ENCODE data around the gene FHIT.

The FHIT gene

DNA sequence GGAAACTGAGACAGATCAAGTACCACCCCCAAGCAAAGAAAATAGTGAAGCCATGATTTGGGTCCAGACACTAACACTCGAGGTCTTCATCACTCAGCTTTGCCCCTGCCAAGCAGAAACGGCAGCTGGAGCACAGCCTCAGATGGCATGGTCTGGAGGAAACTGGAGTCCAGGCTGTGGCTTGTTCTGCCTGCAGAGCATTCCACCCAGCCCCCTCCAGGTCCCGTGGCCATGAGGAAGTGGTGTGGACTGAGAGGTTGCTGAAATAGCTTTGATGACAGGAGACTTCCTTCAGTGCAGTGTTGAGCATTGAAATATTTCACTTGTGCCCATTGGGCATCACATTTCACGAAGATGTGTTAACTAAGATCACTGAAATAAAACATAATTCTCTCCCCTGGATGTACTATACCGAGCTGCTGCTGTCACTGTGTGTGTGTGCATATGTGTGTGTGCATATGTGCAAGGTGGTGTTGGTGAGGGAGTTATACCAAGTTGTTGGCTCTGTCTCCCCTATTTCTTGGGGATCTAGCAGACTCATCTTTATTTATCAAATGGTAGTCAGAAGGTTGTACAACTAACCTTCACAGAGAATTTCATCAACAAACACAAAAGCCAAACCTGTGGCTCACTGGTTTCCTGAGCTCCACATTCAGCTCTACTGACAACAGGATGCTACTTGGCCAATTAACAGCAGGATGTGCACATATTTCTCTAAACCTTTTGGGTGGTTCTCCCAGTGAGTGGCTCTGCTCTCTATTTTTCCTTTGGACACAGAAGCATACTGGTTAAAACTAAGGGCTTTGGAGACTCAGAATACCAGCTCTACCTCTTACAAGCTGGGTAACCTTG, 1541.3 kb downstream of the FHIT start:
- Mint-ChIP-seq H3K9me3 (peaks cover 10% of the 10 kb centered on the region), H3K27ac (no peak overlapping the region), H3K36me3 (ENCODE audit: low read depth) (no peaks in the 10 kb centered on the region), H3K4me3 (no peak overlapping the region), H3K4me1 (ENCODE audit: low read depth) (peaks cover 5% of the 10 kb centered on the region), H3K27me3 (peaks cover 2% of the 10 kb centered on the region)
- intact Hi-C loops (cut with micrococcal nuclease): no loop called here

DNA sequence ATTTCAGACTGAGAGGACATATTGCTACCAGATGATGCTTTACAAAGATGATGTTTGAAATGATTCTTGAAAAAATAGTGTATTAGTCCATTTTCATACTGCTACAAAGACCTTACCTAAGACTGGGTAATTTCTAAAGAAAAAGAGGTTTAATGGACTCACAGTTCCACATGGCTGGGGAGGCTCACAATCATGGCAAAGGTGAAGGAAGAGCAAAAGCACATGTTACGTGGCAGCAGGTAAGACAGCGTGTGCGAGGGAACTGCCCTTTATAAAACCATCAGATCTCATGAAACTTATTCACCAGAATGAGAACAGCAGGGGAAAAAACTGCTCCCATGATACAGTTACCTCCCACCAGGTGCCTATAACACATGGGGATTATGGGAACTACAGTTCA, 1543.0 kb downstream of the FHIT start:
- H3K9me3 Mint-ChIP-seq: peaks cover 3% of the 10 kb centered on the region
- intact Hi-C loops (cut with micrococcal nuclease): no loop called here

DNA sequence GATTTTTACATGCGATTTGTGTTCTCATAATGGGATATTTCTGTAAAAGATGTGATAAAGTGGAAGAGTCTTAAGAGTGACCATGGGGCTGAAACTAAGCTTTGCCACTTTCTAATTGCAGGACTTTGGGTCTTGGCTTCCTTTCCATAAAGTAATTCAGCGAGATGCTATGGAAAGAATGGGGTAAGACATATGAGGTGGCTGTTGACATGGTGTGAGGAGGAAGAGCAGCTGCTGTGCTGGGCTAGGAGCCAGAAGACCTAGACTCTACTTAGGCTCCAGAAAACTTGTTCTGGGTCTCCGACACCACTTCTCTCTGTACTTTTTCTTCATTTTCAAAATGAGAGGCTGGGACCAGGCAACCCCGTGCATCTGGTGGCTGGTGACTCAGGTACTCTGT, 1547.0 kb downstream of the FHIT start:
- Mint-ChIP-seq H3K4me3 (no peak overlapping the region), H3K9me3 (no peaks in the 10 kb centered on the region), H3K27me3 (no peaks in the 10 kb centered on the region), H3K4me1 (ENCODE audit: low read depth) (no peaks in the 10 kb centered on the region), H3K27ac (no peak overlapping the region), H3K36me3 (ENCODE audit: low read depth) (no peaks in the 10 kb centered on the region)
- intact Hi-C loops (cut with micrococcal nuclease): no loop called here

More for the DNA sequence above, 1543.0 kb downstream of the FHIT start:
- H3K36me3 Mint-ChIP-seq (ENCODE audit: low read depth): no peaks in the 10 kb centered on the region
- peaks cover 2% of the 10 kb centered on the region for H3K27me3 Mint-ChIP-seq
- H3K4me3 Mint-ChIP-seq: no peak overlapping the region
- peaks cover 5% of the 10 kb centered on the region for H3K4me1 Mint-ChIP-seq (ENCODE audit: low read depth)
- no peak overlapping the region for H3K27ac Mint-ChIP-seq

GRCh38 chr3:59699648-59700320, 1551.5 kb downstream of the FHIT start:
- intact Hi-C loops (cut with micrococcal nuclease): no loop called here
- no peak overlapping the region for H3K4me3 Mint-ChIP-seq
- H3K27ac Mint-ChIP-seq: no peak overlapping the region
- no peaks in the 10 kb centered on the region for H3K4me1 Mint-ChIP-seq (ENCODE audit: low read depth)
- no peaks in the 10 kb centered on the region for H3K9me3 Mint-ChIP-seq
- no peaks in the 10 kb centered on the region for H3K27me3 Mint-ChIP-seq
- H3K36me3 Mint-ChIP-seq (ENCODE audit: low read depth): no peaks in the 10 kb centered on the region

Measured in dendritic cell treated with granulocyte-macrophage colony-stimulating factor and Interleukin-4, amounts not matched to agents 40 ng/mL and 50 ng/mL, for 4 days (primary cell).